GM19468 (cell line): ENCODE results near the gene UNKL.

ENCODE experiments used
- ATAC-seq: cut with Tn5 transposase; IDR thresholded peaks from one replicate; pipeline ENCODE4 v1.9.1; 2021; ENCODE audit warnings: mild to moderate bottlenecking, moderate library complexity, moderate number of reproducible peaks; ENCODE audit not compliant: unreplicated experiment; ENCODE audit errors: extremely low read depth

Gene UNKL

GRCh38 chr16:1414532-1415260 is at the start of gene UNKL:
Gene UNKL, minus strand, starts transcription at chr16:1414704. Its CDS starts 13 bp downstream, at chr16:1414691.
- ATAC-seq = peak; percentile 45

- no peak for ATAC-seq
These were observed 46.6 kb upstream of the UNKL start for GRCh38 chr16:1461146-1461545.

- no peak for ATAC-seq
These were observed 46.2 kb upstream of the UNKL start for GRCh38 chr16:1460602-1461138.

GRCh38 chr16:1459967-1460366 is 45.5 kb upstream of the UNKL start:
- ATAC-seq = no peak

- ATAC-seq = no peak
These were observed 44.5 kb upstream of the UNKL start for GRCh38 chr16:1458977-1459341.

- ATAC-seq = no peak
These were observed 44.0 kb upstream of the UNKL start for GRCh38 chr16:1458336-1458976.

- no peak for ATAC-seq
These were observed 43.2 kb upstream of the UNKL start for GRCh38 chr16:1457489-1458245.

GRCh38 chr16:1456951-1457350 is 42.4 kb upstream of the UNKL start:
- no peak for ATAC-seq

GRCh38 chr16:1455190-1456171 is 41.0 kb upstream of the UNKL start:
- no peak for ATAC-seq

GRCh38 chr16:1454561-1454960 is 40.1 kb upstream of the UNKL start:
- ATAC-seq = no peak

GRCh38 chr16:1453316-1453715 is 38.8 kb upstream of the UNKL start:
- no peak for ATAC-seq

GRCh38 chr16:1452530-1452929 is 38.0 kb upstream of the UNKL start:
- no peak for ATAC-seq

- no peak for ATAC-seq
These were observed 37.3 kb upstream of the UNKL start for GRCh38 chr16:1451702-1452392.

- ATAC-seq = no peak
These were observed 36.3 kb upstream of the UNKL start for GRCh38 chr16:1450841-1451240.

- ATAC-seq = no peak
These were observed 35.7 kb upstream of the UNKL start for GRCh38 chr16:1450218-1450617.

GRCh38 chr16:1449201-1449788 is 34.8 kb upstream of the UNKL start:
- no peak for ATAC-seq

- no peak for ATAC-seq
These were observed 34.1 kb upstream of the UNKL start for GRCh38 chr16:1448536-1449116.

- no peak for ATAC-seq
These were observed 33.5 kb upstream of the UNKL start for GRCh38 chr16:1447965-1448364.
